Stimulated activated naive CD8-positive, alpha-beta T cell treated with anti-CD3 and anti-CD28 coated beads, Interleukin-15, amount 100 ng/mL, for 72 hours (primary cell): ENCODE data around the gene TIAM1.

Experiments used
- ATAC-seq: fragments of 150-1000 bp; cut with Tn5 transposase; 2 replicates; pipeline ENCODE4 v1.10.0; 2021; ENCODE audit warnings: mild to moderate bottlenecking, moderate library complexity
- DNase-seq, 2 donors: peaks; one replicate each; pipeline ENCODE4 v3.0.0; 2021 to 2022
- H3K27ac Mint-ChIP-seq, 2 donors: one replicate each; pipeline ENCODE4 v1.8.0; 2022; ENCODE audit warnings: mild to moderate bottlenecking in 2 of 2, mixed read lengths in 2 of 2, moderate library complexity in 2 of 2
- H3K27me3 Mint-ChIP-seq: one replicate; pipeline ENCODE4 v1.8.0; 2022; ENCODE audit warnings: mixed read lengths
- H3K4me1 Mint-ChIP-seq: one replicate; pipeline ENCODE4 v1.8.0; 2022; ENCODE audit warnings: mild to moderate bottlenecking, mixed read lengths
- H3K4me3 Mint-ChIP-seq, 2 donors: one replicate each; pipeline ENCODE4 v1.8.0; 2022; ENCODE audit warnings: mild to moderate bottlenecking in 2 of 2, mixed read lengths in 2 of 2, moderate library complexity in 1 of 2
- H3K9me3 Mint-ChIP-seq, 2 donors: one replicate each; pipeline ENCODE4 v1.8.0; 2022; ENCODE audit warnings: mixed read lengths in 2 of 2

Gene TIAM1

DNA sequence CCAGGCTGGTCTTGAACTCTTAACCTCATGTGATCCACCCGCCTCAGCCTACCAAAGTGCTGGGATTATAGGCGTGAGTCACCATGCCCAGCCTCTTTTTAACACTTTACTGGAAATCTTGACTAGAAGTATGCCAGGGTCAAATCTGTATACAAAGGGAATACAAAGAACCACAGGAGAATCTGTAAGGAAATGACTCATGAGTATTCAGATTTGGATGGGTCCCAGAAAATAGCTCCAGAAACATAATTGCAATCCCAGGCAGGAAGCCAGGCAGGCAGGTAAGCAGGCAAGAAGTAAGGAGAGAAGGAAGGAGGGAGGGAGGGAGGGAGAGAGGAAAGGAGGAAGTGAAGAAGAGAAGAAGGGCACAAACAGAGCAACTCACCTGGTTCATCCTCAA lies 22.8 kb upstream of the TIAM1 start:
- DNase-seq = no peak
- no peak overlapping the region for H3K27ac Mint-ChIP-seq
- H3K4me3 Mint-ChIP-seq = no peak overlapping the region
- H3K9me3 Mint-ChIP-seq = peaks cover 0 to 5% of the 10 kb centered on the region in 2 donors
- ATAC-seq = no peak
- peaks cover 51% of the 10 kb centered on the region for H3K4me1 Mint-ChIP-seq
- H3K27me3 Mint-ChIP-seq = no peaks in the 10 kb centered on the region

- H3K4me1 Mint-ChIP-seq = peaks cover 42% of the 10 kb centered on the region
- H3K4me3 Mint-ChIP-seq = peak overlapping the region; percentile 25 to 40
- H3K27me3 Mint-ChIP-seq = no peaks in the 10 kb centered on the region
- no peak overlapping the region for H3K27ac Mint-ChIP-seq
- DNase-seq (no peak), ATAC-seq (peak; percentile 74)
- H3K9me3 Mint-ChIP-seq = peaks cover 0 to 5% of the 10 kb centered on the region in 2 donors
These were observed 20.3 kb upstream of the TIAM1 start for GRCh38 chr21:31364253-31364945.

DNA sequence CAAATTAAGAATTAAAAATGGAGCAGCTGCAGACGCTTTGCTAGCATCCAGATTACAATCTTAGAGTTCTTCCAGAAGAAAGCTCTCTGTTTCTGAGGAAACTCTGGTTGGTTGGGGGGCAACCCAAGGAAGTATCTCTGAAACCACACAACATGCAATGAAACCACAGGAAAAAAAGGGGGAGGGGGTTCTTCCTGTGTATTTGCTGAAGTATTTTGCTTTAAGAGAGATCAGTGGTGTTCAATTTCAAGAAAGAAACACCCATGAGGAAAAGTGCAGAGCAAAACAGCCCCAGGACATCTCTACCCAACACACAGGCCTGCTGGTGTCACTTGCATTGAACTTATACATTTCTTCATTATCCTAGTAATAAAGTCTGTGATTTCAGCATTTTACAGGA lies 19.7 kb upstream of the TIAM1 start:
- H3K9me3 Mint-ChIP-seq = peaks cover 0 to 5% of the 10 kb centered on the region in 2 donors
- ATAC-seq = peak; percentile 49
- peak overlapping the region; percentile 25 to 40 for H3K4me3 Mint-ChIP-seq
- H3K27me3 Mint-ChIP-seq = no peaks in the 10 kb centered on the region
- no peak overlapping the region for H3K27ac Mint-ChIP-seq
- peaks cover 42% of the 10 kb centered on the region for H3K4me1 Mint-ChIP-seq
- no peak for DNase-seq

DNA sequence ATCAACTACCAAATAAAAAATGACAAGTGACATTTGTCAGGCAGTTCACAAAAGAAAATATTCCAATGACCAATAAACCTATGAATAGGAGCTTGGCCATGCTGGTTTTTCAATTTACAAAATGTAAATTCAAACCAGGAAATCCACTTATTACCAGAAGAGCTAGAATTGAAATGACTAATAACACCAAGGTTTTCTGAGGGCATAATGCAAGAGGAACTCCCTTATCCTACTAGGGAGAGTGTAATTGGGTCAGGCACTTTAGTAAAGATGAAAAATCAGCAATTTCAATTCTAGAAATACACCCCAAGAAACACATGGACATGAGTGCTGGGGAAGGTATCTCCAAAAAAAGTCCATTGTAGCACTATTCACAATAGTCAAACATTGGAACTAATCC lies 16.7 kb upstream of the TIAM1 start:
- no peak for ATAC-seq

GRCh38 chr21:31358158-31358557 lies 14.1 kb upstream of the TIAM1 start:
- Mint-ChIP-seq H3K9me3 (no peaks in the 10 kb centered on the region), H3K4me3 (no peak overlapping the region), H3K27me3 (no peaks in the 10 kb centered on the region), H3K27ac (no peak overlapping the region), H3K4me1 (peaks cover 36% of the 10 kb centered on the region)
- DNase-seq (no peak), ATAC-seq (no peak)

More for the DNA sequence above, 16.7 kb upstream of the TIAM1 start:
- H3K4me1 Mint-ChIP-seq = peaks cover 34% of the 10 kb centered on the region
- no peak for DNase-seq
- no peak overlapping the region for H3K4me3 Mint-ChIP-seq
- no peaks in the 10 kb centered on the region for H3K27me3 Mint-ChIP-seq
- H3K27ac Mint-ChIP-seq = no peak overlapping the region
- H3K9me3 Mint-ChIP-seq = peaks cover 0 to 5% of the 10 kb centered on the region in 2 donors

DNA sequence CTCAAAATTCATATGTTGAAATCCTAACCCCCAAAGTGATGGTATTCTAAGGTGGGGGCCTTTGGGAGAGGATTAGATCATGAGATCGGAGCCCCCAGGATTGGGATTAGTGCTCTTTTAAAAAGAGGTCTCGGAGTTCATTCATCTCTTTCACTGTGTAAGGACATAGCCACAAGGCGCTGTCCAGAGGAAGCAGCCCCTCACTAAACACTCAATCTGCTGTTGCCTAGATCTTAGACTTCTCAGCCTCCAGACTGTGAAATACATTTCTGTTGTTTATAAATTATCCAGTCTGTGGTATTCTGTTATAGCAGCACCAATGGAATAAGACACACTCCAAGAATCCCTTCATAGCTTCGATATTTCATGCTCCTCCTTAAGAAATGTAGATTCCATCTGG lies 12.4 kb upstream of the TIAM1 start:
- Mint-ChIP-seq H3K27ac (no peak overlapping the region), H3K9me3 (no peaks in the 10 kb centered on the region)

GRCh38 chr21:31354604-31355443 lies 10.8 kb upstream of the TIAM1 start:
- ATAC-seq (peak; percentile 94), DNase-seq (peak; percentile 82 to 92)
- peaks cover 37% of the 10 kb centered on the region for H3K4me1 Mint-ChIP-seq
- peak overlapping the region; percentile 79 to 96 for H3K27ac Mint-ChIP-seq
- peak overlapping the region; percentile 50 to 52 for H3K4me3 Mint-ChIP-seq
- H3K9me3 Mint-ChIP-seq = peaks cover 8 to 11% of the 10 kb centered on the region in 2 donors
- no peaks in the 10 kb centered on the region for H3K27me3 Mint-ChIP-seq

More for the DNA sequence above, 12.4 kb upstream of the TIAM1 start:
- no peak for ATAC-seq
- Mint-ChIP-seq H3K4me3 (no peak overlapping the region), H3K27me3 (no peaks in the 10 kb centered on the region), H3K4me1 (peaks cover 37% of the 10 kb centered on the region)
- DNase-seq = no peak

DNA sequence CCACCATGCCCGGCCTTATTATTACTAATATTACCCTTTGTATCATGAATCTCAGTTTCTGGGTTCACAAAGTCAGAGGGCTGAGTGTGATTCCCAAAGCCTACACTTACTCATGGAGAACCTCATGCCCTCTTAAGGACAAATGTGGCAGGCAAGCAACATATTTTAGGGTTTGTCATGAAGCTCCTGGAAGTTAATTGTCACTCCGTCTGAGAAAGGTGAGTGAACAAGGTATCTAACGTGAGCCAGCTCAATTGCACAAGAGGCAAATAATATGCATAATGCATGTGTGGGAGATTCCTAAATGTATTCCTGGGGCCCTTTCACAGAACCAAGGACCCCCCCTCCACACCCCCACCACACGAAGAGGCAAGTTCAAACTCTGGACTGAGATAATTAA lies 10.1 kb upstream of the TIAM1 start:
- H3K4me3 Mint-ChIP-seq = peak overlapping the region; percentile 48 to 52
- ATAC-seq (no peak), DNase-seq (no peak)
- peaks cover 8 to 13% of the 10 kb centered on the region in 2 donors for H3K9me3 Mint-ChIP-seq
- peak overlapping the region; percentile 79 to 81 for H3K27ac Mint-ChIP-seq
- H3K27me3 Mint-ChIP-seq = no peaks in the 10 kb centered on the region
- peaks cover 37% of the 10 kb centered on the region for H3K4me1 Mint-ChIP-seq

GRCh38 chr21:31352836-31353235 lies 8.8 kb upstream of the TIAM1 start:
- Mint-ChIP-seq H3K4me1 (peaks cover 37% of the 10 kb centered on the region), H3K4me3 (peak overlapping the region in 1 of 2 donors; percentile 7)
- DNase-seq = no peak

DNA sequence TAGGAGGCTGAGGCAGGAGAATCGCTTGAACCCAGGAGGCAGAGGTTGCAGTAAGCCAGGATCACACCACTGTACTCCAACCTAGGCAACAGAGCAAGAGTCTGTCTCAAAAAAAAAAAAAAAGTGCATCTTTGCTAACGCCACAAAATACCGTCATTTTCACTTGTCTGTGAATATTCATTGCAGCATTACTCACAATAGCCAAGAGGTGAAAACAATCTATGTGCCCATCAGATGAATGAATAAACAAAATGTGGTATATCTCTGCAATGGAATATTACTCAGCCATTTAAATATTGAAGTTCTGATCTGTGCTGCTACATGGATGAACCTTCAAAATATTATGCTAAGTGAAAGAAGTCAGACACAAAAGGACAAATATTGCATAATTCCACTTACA lies 7.9 kb upstream of the TIAM1 start:
- peak overlapping the region in 1 of 2 donors; percentile 12 for H3K27ac Mint-ChIP-seq
- peaks cover 44% of the 10 kb centered on the region for H3K4me1 Mint-ChIP-seq
- peaks cover 8 to 13% of the 10 kb centered on the region in 2 donors for H3K9me3 Mint-ChIP-seq
- no peak overlapping the region for H3K4me3 Mint-ChIP-seq
- H3K27me3 Mint-ChIP-seq = no peaks in the 10 kb centered on the region
- ATAC-seq = no peak
- DNase-seq = no peak

More at GRCh38 chr21:31352836-31353235, 8.8 kb upstream of the TIAM1 start:
- no peak for ATAC-seq
- Mint-ChIP-seq H3K27ac (peak overlapping the region in 1 of 2 donors; percentile 79), H3K27me3 (no peaks in the 10 kb centered on the region), H3K9me3 (peaks cover 8 to 13% of the 10 kb centered on the region in 2 donors)

- no peak overlapping the region for H3K27ac Mint-ChIP-seq
- no peak for DNase-seq
- no peaks in the 10 kb centered on the region for H3K27me3 Mint-ChIP-seq
- H3K4me1 Mint-ChIP-seq = peaks cover 43% of the 10 kb centered on the region
- H3K9me3 Mint-ChIP-seq = peaks cover 8 to 13% of the 10 kb centered on the region in 2 donors
- no peak for ATAC-seq
- no peak overlapping the region for H3K4me3 Mint-ChIP-seq
These were observed 7.4 kb upstream of the TIAM1 start for GRCh38 chr21:31351438-31351837.

DNA sequence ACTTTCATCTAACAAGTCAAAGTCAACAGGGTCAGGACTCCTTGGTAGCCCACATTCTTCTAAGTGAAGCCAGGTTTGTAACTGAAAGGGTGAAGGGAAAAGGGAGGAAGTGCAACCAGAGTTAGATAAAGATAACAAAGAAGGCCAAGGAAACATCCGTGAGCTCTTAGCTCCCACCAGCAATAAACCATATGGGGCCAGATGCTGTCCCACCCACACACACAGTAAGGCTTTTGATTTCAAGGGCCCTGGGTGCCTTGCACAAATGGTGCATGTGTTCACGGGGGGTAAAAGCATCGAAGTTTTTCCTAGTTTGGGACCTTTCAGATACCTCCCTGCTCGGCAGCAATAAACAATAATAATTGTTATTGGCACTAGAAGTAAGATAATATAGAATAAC lies 5.1 kb upstream of the TIAM1 start:
- no peak for ATAC-seq
- peaks cover 30% of the 10 kb centered on the region for H3K4me1 Mint-ChIP-seq
- peak overlapping the region in 1 of 2 donors; percentile 30 for H3K27ac Mint-ChIP-seq
- no peaks in the 10 kb centered on the region for H3K27me3 Mint-ChIP-seq
- H3K9me3 Mint-ChIP-seq = peaks cover 8 to 13% of the 10 kb centered on the region in 2 donors
- DNase-seq = no peak
- no peak overlapping the region for H3K4me3 Mint-ChIP-seq

- no peak for DNase-seq
- peaks cover 8 to 13% of the 10 kb centered on the region in 2 donors for H3K9me3 Mint-ChIP-seq
- no peak overlapping the region for H3K4me3 Mint-ChIP-seq
- no peaks in the 10 kb centered on the region for H3K27me3 Mint-ChIP-seq
- no peak overlapping the region for H3K27ac Mint-ChIP-seq
- ATAC-seq = no peak
- H3K4me1 Mint-ChIP-seq = peaks cover 33% of the 10 kb centered on the region
These were observed 4.1 kb upstream of the TIAM1 start for GRCh38 chr21:31348188-31348587.

DNA sequence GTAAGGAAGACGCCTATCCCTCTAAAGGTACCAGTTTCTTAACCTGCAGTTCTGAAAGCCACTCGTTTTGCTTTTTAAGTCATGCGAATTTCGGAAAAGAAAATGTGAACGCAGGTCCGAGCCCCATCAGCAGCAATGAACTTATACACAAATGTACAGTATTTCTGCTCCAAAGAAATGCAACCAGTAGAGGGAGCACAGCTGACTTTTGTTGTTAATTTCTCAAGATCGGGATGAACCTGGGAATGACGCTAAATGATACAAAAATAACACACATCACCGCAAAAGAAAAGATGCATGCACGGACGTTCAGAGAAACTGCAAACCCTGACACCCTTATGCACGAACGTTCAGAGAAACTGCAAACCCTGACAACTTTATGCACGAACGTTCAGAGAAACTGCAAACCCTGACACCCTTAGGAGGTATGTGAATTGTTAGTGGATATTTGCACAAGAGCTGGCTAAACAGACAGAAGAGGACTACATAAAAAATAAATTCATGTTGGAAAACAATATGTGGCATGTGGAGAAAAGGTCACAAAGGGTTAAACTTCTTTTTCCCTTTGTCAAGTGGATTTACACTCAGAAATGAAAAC lies 3.5 kb upstream of the TIAM1 start:
- DNase-seq (no peak), ATAC-seq (no peak)
- Mint-ChIP-seq H3K4me3 (no peak overlapping the region), H3K4me1 (peaks cover 33% of the 10 kb centered on the region), H3K9me3 (peaks cover 8 to 13% of the 10 kb centered on the region in 2 donors), H3K27me3 (no peaks in the 10 kb centered on the region), H3K27ac (peak overlapping the region in 1 of 2 donors; percentile 72)

DNA sequence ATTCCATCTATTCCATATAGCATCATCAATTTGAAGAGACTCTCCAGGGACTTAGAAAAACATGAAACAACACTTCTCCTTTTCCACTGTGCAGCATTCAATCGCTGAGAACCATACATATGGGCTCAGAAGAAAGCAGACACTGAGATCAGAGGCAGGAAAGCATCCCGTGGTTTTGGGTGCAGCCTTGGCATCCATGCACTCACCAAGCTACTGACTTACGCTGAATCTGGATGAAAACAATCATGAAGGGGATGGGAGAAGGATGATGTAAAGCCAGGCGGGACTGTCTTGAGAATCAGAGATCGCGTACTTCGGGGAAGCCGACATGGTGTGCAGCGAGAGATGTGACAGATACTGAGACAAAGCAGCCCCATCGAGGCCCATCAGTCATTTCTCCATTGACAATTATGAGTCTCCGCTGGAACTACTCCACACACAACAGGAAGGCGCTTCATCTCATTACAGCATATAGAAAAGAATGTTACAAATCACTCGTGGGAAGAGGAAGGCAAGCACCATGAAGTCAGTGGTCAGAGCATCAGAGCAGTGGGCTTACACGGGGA lies 2.3 kb upstream of the TIAM1 start:
- peak; percentile 34 for ATAC-seq
- H3K27ac Mint-ChIP-seq = no peak overlapping the region
- H3K4me1 Mint-ChIP-seq = peaks cover 41% of the 10 kb centered on the region
- H3K27me3 Mint-ChIP-seq = no peaks in the 10 kb centered on the region
- H3K9me3 Mint-ChIP-seq = peaks cover 8 to 13% of the 10 kb centered on the region in 2 donors
- DNase-seq = no peak
- H3K4me3 Mint-ChIP-seq = no peak overlapping the region
